ENCODE results near the gene CROCC2. TPM values are rescaled to one million over a fixed set of nuclear protein-coding genes. Genes with fewer than 3 reads are reported as not detected.
A peak's percentile ranks its signal among the peaks of the same experiment; 100 is the strongest.

CROCC2 gene
- total RNA-seq, 2 experiments from 2014 or later = not detected

- H3K4me3 Mint-ChIP-seq = peak overlapping the region; percentile 38
- peak overlapping the region; percentile 91 for H3K27ac Mint-ChIP-seq
- ChIA-PET CTCF (interaction anchor here (0.7 to 1.0 kb wide), 2 partner anchors 12 to 130 kb away, joined by 3 to 4 read pairs; no protein-coding TSS in a partner anchor), POLR2A (no interaction called here)
- peaks cover 3% of the 10 kb centered on the region for H3K36me3 Mint-ChIP-seq (ENCODE audit: low read depth)
- peaks cover 22% of the 10 kb centered on the region for H3K4me1 Mint-ChIP-seq
- DNase-seq = peak; percentile 68
- peaks cover 11% of the 10 kb centered on the region for H3K27me3 Mint-ChIP-seq
- H3K9me3 Mint-ChIP-seq = peaks cover 12% of the 10 kb centered on the region
Observed at GRCh38 chr2:241009601-241010530, 103.7 kb downstream of the CROCC2 start.

GRCh38 chr2:241010531-241011295 is 104.6 kb downstream of the CROCC2 start:
- ChIA-PET CTCF (interaction anchor here (0.7 to 1.0 kb wide), 2 partner anchors 12 to 130 kb away, joined by 3 to 4 read pairs; no protein-coding TSS in a partner anchor), POLR2A (no interaction called here)
- Mint-ChIP-seq H3K36me3 (ENCODE audit: low read depth) (no peaks in the 10 kb centered on the region), H3K4me3 (peak overlapping the region; percentile 38), H3K27ac (peak overlapping the region; percentile 91), H3K4me1 (peaks cover 22% of the 10 kb centered on the region), H3K9me3 (peaks cover 6% of the 10 kb centered on the region), H3K27me3 (peaks cover 7% of the 10 kb centered on the region)
- DNase-seq = peak; percentile 2

- CTCF ChIA-PET = no interaction called here
- POLR2A ChIA-PET = no interaction called here
- DNase-seq = peak; percentile 3
Observed at GRCh38 chr2:241011296-241011600, 105.1 kb downstream of the CROCC2 start.

GRCh38 chr2:241011751-241012510 is 105.8 kb downstream of the CROCC2 start:
- Mint-ChIP-seq H3K4me3 (no peak overlapping the region), H3K27me3 (no peaks in the 10 kb centered on the region), H3K4me1 (peaks cover 22% of the 10 kb centered on the region), H3K36me3 (ENCODE audit: low read depth) (no peaks in the 10 kb centered on the region), H3K9me3 (no peaks in the 10 kb centered on the region), H3K27ac (no peak overlapping the region)
- CTCF ChIA-PET = no interaction called here
- POLR2A ChIA-PET = no interaction called here
- DNase-seq = peak; percentile 5

More at GRCh38 chr2:241011296-241011600, 105.1 kb downstream of the CROCC2 start:
- Mint-ChIP-seq H3K9me3 (peaks cover under 1% of the 10 kb centered on the region), H3K27me3 (peaks cover 4% of the 10 kb centered on the region), H3K27ac (peak overlapping the region; percentile 13), H3K36me3 (ENCODE audit: low read depth) (no peaks in the 10 kb centered on the region), H3K4me1 (peaks cover 22% of the 10 kb centered on the region), H3K4me3 (no peak overlapping the region)

GRCh38 chr2:241014224-241014623 is 108.1 kb downstream of the CROCC2 start:
- peak; percentile 3 for DNase-seq
- ChIA-PET CTCF (no interaction called here), POLR2A (no interaction called here)
- no peak overlapping the region for H3K27ac Mint-ChIP-seq
- no peak overlapping the region for H3K4me3 Mint-ChIP-seq
- no peaks in the 10 kb centered on the region for H3K27me3 Mint-ChIP-seq
- H3K4me1 Mint-ChIP-seq = peaks cover 15% of the 10 kb centered on the region
- no peaks in the 10 kb centered on the region for H3K9me3 Mint-ChIP-seq
- H3K36me3 Mint-ChIP-seq (ENCODE audit: low read depth) = no peaks in the 10 kb centered on the region

GRCh38 chr2:241014764-241015163 is 108.6 kb downstream of the CROCC2 start:
- peaks cover 9% of the 10 kb centered on the region for H3K4me1 Mint-ChIP-seq
- no peak overlapping the region for H3K27ac Mint-ChIP-seq
- H3K27me3 Mint-ChIP-seq = no peaks in the 10 kb centered on the region
- POLR2A ChIA-PET = no interaction called here
- H3K36me3 Mint-ChIP-seq (ENCODE audit: low read depth) = no peaks in the 10 kb centered on the region
- no peaks in the 10 kb centered on the region for H3K9me3 Mint-ChIP-seq
- CTCF ChIA-PET = no interaction called here
- no peak overlapping the region for H3K4me3 Mint-ChIP-seq
- DNase-seq = peak; percentile 2

- no peaks in the 10 kb centered on the region for H3K27me3 Mint-ChIP-seq
- H3K27ac Mint-ChIP-seq = no peak overlapping the region
- no peaks in the 10 kb centered on the region for H3K9me3 Mint-ChIP-seq
- peaks cover 3% of the 10 kb centered on the region for H3K4me1 Mint-ChIP-seq
- H3K4me3 Mint-ChIP-seq = no peak overlapping the region
- CTCF ChIA-PET = no interaction called here
- H3K36me3 Mint-ChIP-seq (ENCODE audit: low read depth) = no peaks in the 10 kb centered on the region
- peak; percentile 3 for DNase-seq
- POLR2A ChIA-PET = no interaction called here
Observed at GRCh38 chr2:241015439-241015838, 109.3 kb downstream of the CROCC2 start.

GRCh38 chr2:241017228-241017940 is 111.2 kb downstream of the CROCC2 start:
- ChIA-PET POLR2A (no interaction called here), CTCF (no interaction called here)
- peak; percentile 3 for DNase-seq
- Mint-ChIP-seq H3K27ac (no peak overlapping the region), H3K27me3 (peaks cover 5% of the 10 kb centered on the region), H3K9me3 (peaks cover 3% of the 10 kb centered on the region), H3K4me1 (peaks cover 2% of the 10 kb centered on the region), H3K36me3 (ENCODE audit: low read depth) (no peaks in the 10 kb centered on the region), H3K4me3 (no peak overlapping the region)

GRCh38 chr2:241018051-241018891 is 112.1 kb downstream of the CROCC2 start:
- no peaks in the 10 kb centered on the region for H3K36me3 Mint-ChIP-seq (ENCODE audit: low read depth)
- no peaks in the 10 kb centered on the region for H3K4me1 Mint-ChIP-seq
- DNase-seq = peak; percentile 3
- no peak overlapping the region for H3K4me3 Mint-ChIP-seq
- CTCF ChIA-PET = no interaction called here
- peaks cover 7% of the 10 kb centered on the region for H3K27me3 Mint-ChIP-seq
- H3K9me3 Mint-ChIP-seq = peaks cover 4% of the 10 kb centered on the region
- no peak overlapping the region for H3K27ac Mint-ChIP-seq
- POLR2A ChIA-PET = no interaction called here

- no peaks in the 10 kb centered on the region for H3K36me3 Mint-ChIP-seq (ENCODE audit: low read depth)
- H3K27ac Mint-ChIP-seq = no peak overlapping the region
- no peak for DNase-seq
- H3K4me1 Mint-ChIP-seq = no peaks in the 10 kb centered on the region
- peaks cover 6% of the 10 kb centered on the region for H3K9me3 Mint-ChIP-seq
- ChIA-PET POLR2A (no interaction called here), CTCF (no interaction called here)
- peaks cover 7% of the 10 kb centered on the region for H3K27me3 Mint-ChIP-seq
- no peak overlapping the region for H3K4me3 Mint-ChIP-seq
Observed at GRCh38 chr2:241019441-241020139, 113.5 kb downstream of the CROCC2 start.

GRCh38 chr2:241020201-241020600 is 114.1 kb downstream of the CROCC2 start:
- ChIA-PET CTCF (no interaction called here), POLR2A (no interaction called here)
- no peak overlapping the region for H3K4me3 Mint-ChIP-seq
- H3K27ac Mint-ChIP-seq = no peak overlapping the region
- no peaks in the 10 kb centered on the region for H3K36me3 Mint-ChIP-seq (ENCODE audit: low read depth)
- DNase-seq = no peak
- peaks cover 10% of the 10 kb centered on the region for H3K9me3 Mint-ChIP-seq
- H3K27me3 Mint-ChIP-seq = peaks cover 7% of the 10 kb centered on the region
- H3K4me1 Mint-ChIP-seq = no peaks in the 10 kb centered on the region

Data from activated CD4-positive, alpha-beta T cell treated with anti-CD3 and anti-CD28 coated beads, Interleukin-2, amount 10 ng/mL, durations not matched to agents 7 days and 5 days (primary cell).